ENCODE data around the gene VCX3B. TPM values are rescaled to one million over a fixed set of nuclear protein-coding genes. Genes with fewer than 3 reads are reported as not detected.

The VCX3B gene
- total RNA-seq, 2 experiments from 2014 or later, result not detected

DNA sequence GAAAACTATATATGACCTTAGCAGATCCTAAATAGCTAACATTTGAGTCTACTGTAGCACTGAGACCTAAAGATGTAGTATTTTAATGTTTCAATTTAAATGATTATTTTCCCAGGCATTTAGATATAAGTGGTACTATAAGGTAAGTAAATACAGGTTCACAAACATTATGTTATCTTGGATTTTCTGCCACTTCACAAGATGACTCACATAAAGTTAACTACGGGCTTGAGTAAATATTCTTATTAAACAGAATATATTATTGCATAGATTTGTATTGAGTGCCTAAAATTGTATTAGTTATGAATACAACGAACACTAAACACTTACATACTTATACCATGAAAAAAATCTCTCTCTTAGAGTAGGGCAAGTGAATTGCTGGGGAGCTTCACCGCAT lies 34.2 kb upstream of the VCX3B start:
- Mint-ChIP-seq H3K4me1 (ENCODE audit: low read depth) (no peaks in the 10 kb centered on the region), H3K4me3 (no peak overlapping the region), H3K27ac (no peak overlapping the region), H3K36me3 (ENCODE audit: low read depth) (no peaks in the 10 kb centered on the region), H3K9me3 (no peaks in the 10 kb centered on the region), H3K27me3 (no peaks in the 10 kb centered on the region)
- no peak overlapping the region for H3K27ac ChIP-seq (ENCODE audit: low read depth in 1 of 2, low read length in 2 of 2)
- DNase-seq (no peak), ATAC-seq (ENCODE audit: poor library complexity) (no peak)
- no peaks in the 10 kb centered on the region for H3K4me1 ChIP-seq (ENCODE audit: insufficient read depth, low read length)
- CTCF ChIA-PET, result no interaction called here
- TF ChIP-seq, protein P1, sequence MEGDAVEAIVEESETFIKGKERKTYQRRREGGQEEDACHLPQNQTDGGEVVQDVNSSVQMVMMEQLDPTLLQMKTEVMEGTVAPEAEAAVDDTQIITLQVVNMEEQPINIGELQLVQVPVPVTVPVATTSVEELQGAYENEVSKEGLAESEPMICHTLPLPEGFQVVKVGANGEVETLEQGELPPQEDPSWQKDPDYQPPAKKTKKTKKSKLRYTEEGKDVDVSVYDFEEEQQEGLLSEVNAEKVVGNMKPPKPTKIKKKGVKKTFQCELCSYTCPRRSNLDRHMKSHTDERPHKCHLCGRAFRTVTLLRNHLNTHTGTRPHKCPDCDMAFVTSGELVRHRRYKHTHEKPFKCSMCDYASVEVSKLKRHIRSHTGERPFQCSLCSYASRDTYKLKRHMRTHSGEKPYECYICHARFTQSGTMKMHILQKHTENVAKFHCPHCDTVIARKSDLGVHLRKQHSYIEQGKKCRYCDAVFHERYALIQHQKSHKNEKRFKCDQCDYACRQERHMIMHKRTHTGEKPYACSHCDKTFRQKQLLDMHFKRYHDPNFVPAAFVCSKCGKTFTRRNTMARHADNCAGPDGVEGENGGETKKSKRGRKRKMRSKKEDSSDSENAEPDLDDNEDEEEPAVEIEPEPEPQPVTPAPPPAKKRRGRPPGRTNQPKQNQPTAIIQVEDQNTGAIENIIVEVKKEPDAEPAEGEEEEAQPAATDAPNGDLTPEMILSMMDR (IDR thresholded peaks at IDR 0.05), result no peak
- POLR2A ChIA-PET, result no interaction called here
- no peaks in the 10 kb centered on the region for H3K9me3 ChIP-seq (ENCODE audit: control insufficient read depth in 1 of 2, insufficient read depth in 1 of 2, low read length in 2 of 2)
- H3K27me3 ChIP-seq (ENCODE audit: control insufficient read depth in 1 of 2, insufficient read depth in 2 of 2, low read length in 2 of 2), result no peaks in the 10 kb centered on the region
- H3K4me3 ChIP-seq (ENCODE audit: low read length), result no peak overlapping the region
- intact Hi-C loops (cut with DNase I, micrococcal nuclease), result no loop called here
- H3K36me3 ChIP-seq (ENCODE audit: insufficient read depth, low read length), result no peaks in the 10 kb centered on the region

DNA sequence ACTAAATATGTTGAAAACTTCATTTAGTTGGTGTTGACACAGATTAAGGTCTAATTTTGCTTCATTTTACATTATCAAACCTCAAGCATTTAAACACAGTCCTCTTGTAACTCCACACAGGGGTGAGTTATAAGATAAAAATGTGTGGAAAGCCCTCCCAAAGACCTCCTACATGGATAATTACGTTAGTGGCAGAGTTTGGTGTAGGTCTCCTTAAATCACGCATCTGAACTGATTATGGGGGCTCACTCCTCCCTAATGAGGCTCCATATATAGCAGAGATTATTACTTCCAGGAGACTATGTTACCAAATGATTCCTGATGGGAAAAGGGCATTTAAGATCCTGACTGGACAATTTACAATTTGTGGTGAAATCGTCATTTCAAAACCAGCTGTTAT lies 32.2 kb upstream of the VCX3B start:
- Histone ChIP-seq H3K9me3 (ENCODE audit: control insufficient read depth in 1 of 2, insufficient read depth in 1 of 2, low read length in 2 of 2) (no peaks in the 10 kb centered on the region), H3K4me3 (ENCODE audit: low read length) (no peak overlapping the region), H3K36me3 (ENCODE audit: insufficient read depth, low read length) (no peaks in the 10 kb centered on the region), H3K27me3 (ENCODE audit: control insufficient read depth in 1 of 2, insufficient read depth in 2 of 2, low read length in 2 of 2) (no peaks in the 10 kb centered on the region), H3K27ac (ENCODE audit: low read depth in 1 of 2, low read length in 2 of 2) (no peak overlapping the region), H3K4me1 (ENCODE audit: insufficient read depth, low read length) (no peaks in the 10 kb centered on the region)
- TF ChIP-seq, protein P1 (IDR thresholded peaks at IDR 0.05), result no peak
- H3K4me1 Mint-ChIP-seq (ENCODE audit: low read depth), result no peaks in the 10 kb centered on the region
- no peaks in the 10 kb centered on the region for H3K27me3 Mint-ChIP-seq
- no peak for DNase-seq
- no peak overlapping the region for H3K27ac Mint-ChIP-seq
- CTCF ChIA-PET, result no interaction called here
- no peaks in the 10 kb centered on the region for H3K36me3 Mint-ChIP-seq (ENCODE audit: low read depth)
- no peak overlapping the region for H3K4me3 Mint-ChIP-seq
- POLR2A ChIA-PET, result no interaction called here
- H3K9me3 Mint-ChIP-seq, result no peaks in the 10 kb centered on the region
- ATAC-seq (ENCODE audit: poor library complexity), result no peak
- intact Hi-C loops (cut with DNase I, micrococcal nuclease), result no loop called here

DNA sequence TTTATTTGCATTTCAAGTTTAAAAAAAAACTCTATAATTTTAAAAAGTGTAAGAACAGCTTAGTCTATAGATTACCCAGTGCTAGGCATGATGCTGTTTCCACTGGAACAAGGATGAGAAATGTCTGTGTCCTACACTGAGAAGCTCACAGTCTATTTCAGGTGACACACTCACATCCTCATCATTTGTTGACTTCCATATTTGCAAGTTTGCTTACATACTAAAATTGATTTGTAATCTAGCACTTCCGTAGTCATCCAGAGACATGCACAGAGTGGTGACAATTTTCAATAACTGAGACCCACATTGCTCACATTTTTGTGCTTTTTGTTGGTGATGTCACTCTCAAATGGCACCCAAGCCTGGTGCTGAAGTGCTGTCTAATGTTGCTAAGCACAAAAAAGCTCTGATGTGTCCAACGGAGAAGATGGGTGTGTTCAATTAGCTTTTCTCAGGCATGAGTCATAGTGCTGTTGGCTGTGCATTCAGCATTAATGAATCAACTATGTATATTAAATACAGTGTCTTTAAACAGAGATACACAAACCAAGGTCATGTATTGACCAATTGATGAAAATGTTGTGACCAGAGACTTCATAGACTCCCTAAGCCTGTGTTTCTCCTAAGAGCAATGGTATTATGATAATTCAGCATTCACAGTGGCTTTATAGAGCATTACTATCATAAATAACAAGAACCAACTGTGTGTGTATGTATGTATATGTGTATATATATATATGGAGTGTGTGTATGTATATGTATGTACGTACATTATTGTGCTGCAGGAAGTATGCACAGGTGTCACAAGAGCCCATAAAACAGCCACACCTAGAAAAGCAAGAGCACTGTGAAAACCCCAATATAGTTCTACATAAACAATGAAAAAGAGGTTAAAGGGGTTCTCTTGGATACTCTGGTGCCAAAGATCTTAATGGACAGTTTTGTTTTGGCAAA lies 31.2 kb upstream of the VCX3B start:
- H3K4me1 Mint-ChIP-seq (ENCODE audit: low read depth), result no peaks in the 10 kb centered on the region
- H3K9me3 ChIP-seq (ENCODE audit: control insufficient read depth in 1 of 2, insufficient read depth in 1 of 2, low read length in 2 of 2), result no peaks in the 10 kb centered on the region
- POLR2A ChIA-PET, result no interaction called here
- no peaks in the 10 kb centered on the region for H3K27me3 ChIP-seq (ENCODE audit: control insufficient read depth in 1 of 2, insufficient read depth in 2 of 2, low read length in 2 of 2)
- no peak overlapping the region for H3K4me3 ChIP-seq (ENCODE audit: low read length)
- ATAC-seq (ENCODE audit: poor library complexity) (no peak), DNase-seq (no peak)
- no peaks in the 10 kb centered on the region for H3K36me3 Mint-ChIP-seq (ENCODE audit: low read depth)
- TF ChIP-seq, protein P1 (IDR thresholded peaks at IDR 0.05), result no peak
- no peak overlapping the region for H3K27ac ChIP-seq (ENCODE audit: low read depth in 1 of 2, low read length in 2 of 2)
- no peak overlapping the region for H3K4me3 Mint-ChIP-seq
- H3K27ac Mint-ChIP-seq, result no peak overlapping the region
- H3K4me1 ChIP-seq (ENCODE audit: insufficient read depth, low read length), result no peaks in the 10 kb centered on the region
- intact Hi-C loops (cut with DNase I, micrococcal nuclease), result no loop called here
- no peaks in the 10 kb centered on the region for H3K27me3 Mint-ChIP-seq
- CTCF ChIA-PET, result no interaction called here
- H3K36me3 ChIP-seq (ENCODE audit: insufficient read depth, low read length), result no peaks in the 10 kb centered on the region
- no peaks in the 10 kb centered on the region for H3K9me3 Mint-ChIP-seq

Data from CD4-positive, alpha-beta T cell (primary cell).